ENCODE measurements around the gene ASIC2. TPM values are rescaled to one million over a fixed set of nuclear protein-coding genes. Genes with fewer than 3 reads are reported as not detected.

ASIC2 gene
- total RNA-seq, 1 donor from 2014 or later: not detected

- no peak for DNase-seq
- Mint-ChIP-seq H3K9me3 (no peaks in the 10 kb centered on the region), H3K36me3 (ENCODE audit: low read depth) (no peaks in the 10 kb centered on the region), H3K4me3 (no peak overlapping the region), H3K27me3 (no peaks in the 10 kb centered on the region), H3K27ac (no peak overlapping the region), H3K4me1 (no peaks in the 10 kb centered on the region)
- intact Hi-C loops (cut with micrococcal nuclease): no loop called here
Observed at GRCh38 chr17:33245183-33245582, 47.9 kb downstream of the ASIC2 start.

DNA sequence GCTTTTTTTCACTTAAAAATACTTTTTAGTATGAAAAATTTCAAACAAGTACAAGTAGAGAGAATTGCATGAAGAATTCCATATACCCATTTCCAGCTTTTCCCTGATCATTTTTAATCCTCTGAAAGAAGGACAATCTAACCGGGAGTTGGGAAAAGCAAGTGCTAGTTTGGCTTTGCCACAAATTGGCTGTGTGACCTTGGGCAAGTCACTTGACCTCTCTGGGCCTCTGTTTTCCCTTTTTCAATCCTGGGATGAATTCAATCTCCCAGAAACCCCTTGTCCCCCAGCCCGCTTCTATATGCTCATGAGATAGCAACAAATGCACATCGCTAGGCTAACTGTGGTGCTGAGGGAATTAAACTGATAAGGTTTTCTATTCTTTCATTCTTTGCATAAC is 49.4 kb downstream of the ASIC2 start:
- no peaks in the 10 kb centered on the region for H3K9me3 Mint-ChIP-seq

GRCh38 chr17:33242375-33243124 is 50.5 kb downstream of the ASIC2 start:
- Mint-ChIP-seq H3K4me3 (no peak overlapping the region), H3K27ac (no peak overlapping the region), H3K4me1 (no peaks in the 10 kb centered on the region), H3K9me3 (no peaks in the 10 kb centered on the region), H3K27me3 (no peaks in the 10 kb centered on the region), H3K36me3 (ENCODE audit: low read depth) (no peaks in the 10 kb centered on the region)
- intact Hi-C loops (cut with micrococcal nuclease): no loop called here
- no peak for DNase-seq

More for the DNA sequence above, 49.4 kb downstream of the ASIC2 start:
- intact Hi-C loops (cut with micrococcal nuclease): no loop called here
- Mint-ChIP-seq H3K4me3 (no peak overlapping the region), H3K4me1 (no peaks in the 10 kb centered on the region), H3K36me3 (ENCODE audit: low read depth) (no peaks in the 10 kb centered on the region), H3K27me3 (no peaks in the 10 kb centered on the region), H3K27ac (no peak overlapping the region)
- no peak for DNase-seq

GRCh38 chr17:33241390-33241789 is 51.7 kb downstream of the ASIC2 start:
- DNase-seq: no peak
- intact Hi-C loops (cut with micrococcal nuclease): no loop called here
- Mint-ChIP-seq H3K27ac (no peak overlapping the region), H3K27me3 (no peaks in the 10 kb centered on the region), H3K4me3 (no peak overlapping the region), H3K4me1 (no peaks in the 10 kb centered on the region), H3K36me3 (ENCODE audit: low read depth) (no peaks in the 10 kb centered on the region), H3K9me3 (no peaks in the 10 kb centered on the region)

DNA sequence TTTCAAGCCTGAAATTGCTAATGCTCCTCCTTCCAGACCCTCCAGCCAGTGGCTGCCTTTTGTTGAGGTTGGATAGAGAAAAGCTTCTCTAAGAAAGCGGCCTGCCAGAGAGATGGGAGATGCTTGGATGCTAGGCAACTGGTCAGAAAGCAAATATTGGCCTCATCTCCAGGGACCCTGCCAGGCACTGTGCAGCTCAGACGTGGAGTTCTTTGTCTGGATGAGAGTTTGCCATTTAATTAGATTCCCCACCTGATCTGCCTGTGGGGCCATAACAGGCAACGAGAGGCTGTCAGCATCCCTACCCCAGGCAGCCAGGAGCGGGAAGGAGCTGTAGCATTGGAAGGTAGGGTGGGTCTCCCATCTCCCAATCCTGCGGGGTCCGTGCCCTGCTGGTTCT is 52.7 kb downstream of the ASIC2 start:
- no peak overlapping the region for H3K4me3 Mint-ChIP-seq
- no peaks in the 10 kb centered on the region for H3K27me3 Mint-ChIP-seq
- H3K9me3 Mint-ChIP-seq: no peaks in the 10 kb centered on the region
- intact Hi-C loops (cut with micrococcal nuclease): no loop called here
- no peak overlapping the region for H3K27ac Mint-ChIP-seq
- no peak for DNase-seq
- H3K36me3 Mint-ChIP-seq (ENCODE audit: low read depth): no peaks in the 10 kb centered on the region
- no peaks in the 10 kb centered on the region for H3K4me1 Mint-ChIP-seq

GRCh38 chr17:33239702-33240101 is 53.4 kb downstream of the ASIC2 start:
- DNase-seq: no peak
- Mint-ChIP-seq H3K4me1 (no peaks in the 10 kb centered on the region), H3K36me3 (ENCODE audit: low read depth) (no peaks in the 10 kb centered on the region), H3K9me3 (no peaks in the 10 kb centered on the region), H3K27ac (no peak overlapping the region), H3K4me3 (no peak overlapping the region), H3K27me3 (no peaks in the 10 kb centered on the region)
- intact Hi-C loops (cut with micrococcal nuclease): no loop called here

DNA sequence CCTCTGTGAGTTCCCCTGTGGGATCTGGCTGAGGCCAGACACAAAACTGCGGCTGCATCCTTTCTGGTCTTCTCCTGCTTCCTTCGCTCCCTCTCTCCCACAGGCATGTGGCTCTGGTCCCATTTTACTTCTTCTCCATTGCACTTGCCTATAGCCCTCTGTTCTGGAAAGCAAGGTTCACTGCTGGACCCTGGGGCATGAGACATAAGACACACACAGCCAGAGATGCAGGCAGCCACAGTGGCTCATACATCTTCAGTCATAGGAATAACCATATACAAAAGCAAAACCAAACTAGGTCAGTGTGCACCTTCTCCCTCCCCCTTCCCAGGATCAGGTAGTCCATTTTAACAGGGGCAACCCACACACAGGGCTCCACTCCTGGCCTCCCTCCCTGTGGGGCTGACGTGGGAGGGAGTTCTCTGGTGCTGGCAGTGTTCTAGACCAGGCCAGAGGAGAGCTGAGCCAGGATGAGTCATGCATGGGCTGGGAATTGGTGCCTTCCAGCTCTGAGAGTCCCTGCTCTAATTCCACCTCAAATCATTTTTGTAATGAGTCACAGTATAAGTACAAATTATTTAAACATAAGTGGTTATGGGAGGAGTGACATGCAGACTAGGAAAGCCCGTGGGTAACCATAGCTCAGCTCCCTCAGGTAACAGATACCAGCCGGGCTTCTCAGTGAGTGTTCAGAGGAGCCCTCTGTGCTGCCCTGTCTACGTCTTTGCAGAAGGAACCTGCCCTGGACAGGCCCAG is 58.0 kb downstream of the ASIC2 start:
- no peaks in the 10 kb centered on the region for H3K36me3 Mint-ChIP-seq (ENCODE audit: low read depth)
- no peak overlapping the region for H3K4me3 Mint-ChIP-seq
- intact Hi-C loops (cut with micrococcal nuclease): no loop called here
- no peaks in the 10 kb centered on the region for H3K4me1 Mint-ChIP-seq
- no peaks in the 10 kb centered on the region for H3K27me3 Mint-ChIP-seq
- DNase-seq: no peak
- H3K27ac Mint-ChIP-seq: no peak overlapping the region
- H3K9me3 Mint-ChIP-seq: no peaks in the 10 kb centered on the region

DNA sequence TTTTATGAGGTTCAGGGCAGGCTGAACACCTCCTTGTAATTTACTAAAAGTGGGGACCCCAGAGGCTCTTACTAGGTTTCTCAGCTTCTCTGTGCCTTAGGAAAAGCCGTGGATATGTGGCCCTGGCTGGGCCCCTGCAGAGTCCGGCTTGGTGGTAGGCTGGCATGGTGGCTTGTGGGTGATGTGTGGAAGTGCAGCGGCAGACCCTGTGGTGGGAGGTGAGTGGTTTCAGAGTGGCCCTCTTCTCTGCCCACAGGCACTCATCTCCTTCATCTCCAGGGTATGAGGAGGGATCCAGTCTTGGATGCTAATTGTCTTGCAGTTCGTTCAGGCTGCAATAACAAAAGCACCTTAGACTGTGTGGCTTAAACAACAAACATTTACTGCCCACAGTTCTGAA is 58.9 kb downstream of the ASIC2 start:
- H3K27ac Mint-ChIP-seq: no peak overlapping the region
- H3K4me1 Mint-ChIP-seq: no peaks in the 10 kb centered on the region
- H3K9me3 Mint-ChIP-seq: no peaks in the 10 kb centered on the region
- H3K27me3 Mint-ChIP-seq: no peaks in the 10 kb centered on the region
- no peaks in the 10 kb centered on the region for H3K36me3 Mint-ChIP-seq (ENCODE audit: low read depth)
- intact Hi-C loops (cut with micrococcal nuclease): no loop called here
- H3K4me3 Mint-ChIP-seq: no peak overlapping the region
- DNase-seq: no peak

DNA sequence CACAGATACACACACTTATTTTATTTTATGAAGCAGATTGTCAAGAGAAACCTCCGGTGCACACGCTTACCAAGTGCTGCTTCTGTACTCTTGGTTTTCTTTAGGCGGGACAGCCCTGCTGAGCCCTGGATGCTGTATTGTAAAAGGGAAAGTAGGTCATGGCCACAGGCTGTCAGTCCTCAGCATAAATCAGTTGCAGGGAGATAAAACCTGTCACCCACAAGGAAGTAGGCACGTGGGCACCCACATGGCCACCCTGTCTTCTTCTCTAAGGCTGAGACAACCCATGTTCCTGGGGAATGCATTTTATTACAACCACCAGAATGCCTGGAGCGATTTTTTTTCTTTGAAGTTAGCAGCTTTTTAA is 59.3 kb downstream of the ASIC2 start:
- Mint-ChIP-seq H3K4me3 (no peak overlapping the region), H3K36me3 (ENCODE audit: low read depth) (no peaks in the 10 kb centered on the region), H3K27me3 (no peaks in the 10 kb centered on the region), H3K4me1 (no peaks in the 10 kb centered on the region), H3K27ac (no peak overlapping the region), H3K9me3 (no peaks in the 10 kb centered on the region)
- intact Hi-C loops (cut with micrococcal nuclease): no loop called here
- DNase-seq: no peak

- Mint-ChIP-seq H3K4me3 (no peak overlapping the region), H3K27ac (no peak overlapping the region), H3K9me3 (no peaks in the 10 kb centered on the region), H3K36me3 (ENCODE audit: low read depth) (no peaks in the 10 kb centered on the region), H3K27me3 (no peaks in the 10 kb centered on the region), H3K4me1 (no peaks in the 10 kb centered on the region)
- DNase-seq: no peak
- intact Hi-C loops (cut with micrococcal nuclease): no loop called here
Observed at GRCh38 chr17:33229499-33229898, 63.6 kb downstream of the ASIC2 start.

- Mint-ChIP-seq H3K4me1 (no peaks in the 10 kb centered on the region), H3K4me3 (no peak overlapping the region), H3K27me3 (no peaks in the 10 kb centered on the region), H3K36me3 (ENCODE audit: low read depth) (no peaks in the 10 kb centered on the region), H3K9me3 (no peaks in the 10 kb centered on the region), H3K27ac (no peak overlapping the region)
- no peak for DNase-seq
- intact Hi-C loops (cut with micrococcal nuclease): no loop called here
Observed at GRCh38 chr17:33229028-33229427, 64.1 kb downstream of the ASIC2 start.

DNA sequence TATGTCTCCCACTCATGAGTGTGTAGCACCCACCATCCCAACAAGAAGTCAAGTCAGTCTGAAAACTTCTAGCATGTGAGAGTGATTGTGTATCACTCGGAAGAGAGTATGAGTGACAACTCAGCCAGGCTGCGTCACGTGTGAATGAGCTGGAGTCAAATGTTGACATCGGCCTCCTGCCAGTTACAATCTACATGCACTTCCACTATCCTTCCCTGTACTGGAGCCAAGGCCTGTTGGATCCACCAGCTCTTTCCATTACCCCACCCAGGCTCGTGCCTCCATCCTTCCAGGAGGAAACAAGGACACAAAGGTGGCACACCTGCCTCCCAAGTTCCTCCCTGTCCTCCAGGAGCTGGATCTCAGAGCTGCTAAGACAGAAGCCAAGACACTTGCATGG is 64.5 kb downstream of the ASIC2 start:
- Mint-ChIP-seq H3K4me3 (no peak overlapping the region), H3K27me3 (no peaks in the 10 kb centered on the region), H3K36me3 (ENCODE audit: low read depth) (no peaks in the 10 kb centered on the region), H3K4me1 (no peaks in the 10 kb centered on the region), H3K27ac (no peak overlapping the region), H3K9me3 (no peaks in the 10 kb centered on the region)
- intact Hi-C loops (cut with micrococcal nuclease): no loop called here
- no peak for DNase-seq

DNA sequence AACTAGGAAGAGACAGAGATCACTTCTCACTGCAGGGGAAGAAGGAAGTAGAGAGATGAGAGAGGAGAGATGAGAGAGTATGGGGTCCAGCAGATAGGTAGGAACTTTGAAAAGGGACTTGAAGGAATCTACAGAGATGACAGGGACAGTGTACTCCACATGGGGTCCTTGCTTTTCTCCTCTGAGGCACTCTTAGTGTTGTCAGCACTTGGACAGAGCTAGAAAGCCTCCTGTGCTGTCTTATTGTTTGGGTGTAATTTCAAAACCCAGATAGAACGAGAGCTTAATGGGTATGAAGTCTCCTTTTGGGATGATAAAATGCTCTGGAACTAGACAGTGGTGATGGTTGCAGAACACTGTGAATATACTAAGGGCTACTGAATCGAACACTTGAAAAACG is 65.2 kb downstream of the ASIC2 start:
- H3K4me1 Mint-ChIP-seq: no peaks in the 10 kb centered on the region
- no peaks in the 10 kb centered on the region for H3K36me3 Mint-ChIP-seq (ENCODE audit: low read depth)
- H3K27me3 Mint-ChIP-seq: no peaks in the 10 kb centered on the region
- intact Hi-C loops (cut with micrococcal nuclease): no loop called here
- H3K4me3 Mint-ChIP-seq: no peak overlapping the region
- no peak for DNase-seq
- no peaks in the 10 kb centered on the region for H3K9me3 Mint-ChIP-seq
- no peak overlapping the region for H3K27ac Mint-ChIP-seq

DNA sequence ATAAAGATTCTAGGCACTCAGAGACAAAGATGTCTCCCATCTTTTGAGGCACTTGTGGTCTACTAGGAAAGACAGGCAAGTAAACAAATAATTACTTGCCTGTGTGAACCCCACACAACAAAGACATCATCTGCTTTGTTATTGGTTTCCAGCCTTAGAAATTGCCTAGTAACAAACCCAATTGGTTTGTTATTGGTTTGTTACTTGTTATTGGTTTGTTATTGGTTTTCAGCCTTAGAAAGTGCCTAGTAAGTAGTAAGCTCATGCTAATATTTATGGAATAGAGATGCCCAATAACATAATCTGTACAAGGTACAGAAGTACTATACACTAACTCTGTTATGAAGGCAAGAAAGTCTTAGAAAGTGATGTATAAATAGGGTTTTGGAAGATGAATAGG is 67.1 kb downstream of the ASIC2 start:
- intact Hi-C loops (cut with micrococcal nuclease): no loop called here
- no peaks in the 10 kb centered on the region for H3K36me3 Mint-ChIP-seq (ENCODE audit: low read depth)
- no peak for DNase-seq
- no peak overlapping the region for H3K27ac Mint-ChIP-seq
- H3K27me3 Mint-ChIP-seq: peaks cover 4% of the 10 kb centered on the region
- H3K9me3 Mint-ChIP-seq: no peaks in the 10 kb centered on the region
- no peak overlapping the region for H3K4me3 Mint-ChIP-seq
- H3K4me1 Mint-ChIP-seq: no peaks in the 10 kb centered on the region

DNA sequence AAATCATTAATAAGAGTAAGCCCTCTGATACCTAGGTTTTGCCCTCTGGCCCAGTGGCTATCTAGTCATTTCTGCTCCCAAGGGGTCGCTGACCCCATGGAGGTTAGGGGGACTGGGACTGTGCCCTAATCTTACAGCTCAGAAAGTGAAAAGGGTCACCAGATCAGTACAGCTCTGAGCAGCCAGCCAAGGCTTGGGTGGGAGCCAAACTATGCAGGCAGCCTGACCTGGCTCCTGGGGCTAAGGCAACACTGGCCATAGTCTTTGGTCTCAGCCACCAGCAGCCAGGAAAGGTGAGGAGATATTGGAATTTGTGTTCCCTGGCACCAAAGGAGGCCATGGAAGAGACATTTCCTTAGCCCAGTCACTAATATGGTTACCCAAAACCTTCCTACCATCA is 67.6 kb downstream of the ASIC2 start:
- H3K4me3 Mint-ChIP-seq: no peak overlapping the region

More for the DNA sequence above, 67.6 kb downstream of the ASIC2 start:
- H3K9me3 Mint-ChIP-seq: no peaks in the 10 kb centered on the region
- DNase-seq: no peak
- H3K27ac Mint-ChIP-seq: no peak overlapping the region
- no peaks in the 10 kb centered on the region for H3K36me3 Mint-ChIP-seq (ENCODE audit: low read depth)
- H3K4me1 Mint-ChIP-seq: no peaks in the 10 kb centered on the region
- peaks cover 4% of the 10 kb centered on the region for H3K27me3 Mint-ChIP-seq
- intact Hi-C loops (cut with micrococcal nuclease): no loop called here
